GM12891 (cell line): ENCODE results near the gene CD46.

Source experiments
- POLR2A ChIP-seq: IDR thresholded peaks from 2 replicates; pipeline ENCODE4 v1.6.1; 2011; ENCODE audit warnings: low read depth, low read length, control low read depth
- POLR2AphosphoS5 ChIP-seq: IDR thresholded peaks from 2 replicates; pipeline ENCODE4 v1.6.1; 2011; ENCODE audit warnings: low read depth, low read length, control low read depth
- POU2F2 ChIP-seq: IDR thresholded peaks from 2 replicates; pipeline ENCODE4 v1.6.1; 2011; ENCODE audit warnings: low read depth, mild to moderate bottlenecking, control low read depth, low read length, moderate library complexity

DNA sequence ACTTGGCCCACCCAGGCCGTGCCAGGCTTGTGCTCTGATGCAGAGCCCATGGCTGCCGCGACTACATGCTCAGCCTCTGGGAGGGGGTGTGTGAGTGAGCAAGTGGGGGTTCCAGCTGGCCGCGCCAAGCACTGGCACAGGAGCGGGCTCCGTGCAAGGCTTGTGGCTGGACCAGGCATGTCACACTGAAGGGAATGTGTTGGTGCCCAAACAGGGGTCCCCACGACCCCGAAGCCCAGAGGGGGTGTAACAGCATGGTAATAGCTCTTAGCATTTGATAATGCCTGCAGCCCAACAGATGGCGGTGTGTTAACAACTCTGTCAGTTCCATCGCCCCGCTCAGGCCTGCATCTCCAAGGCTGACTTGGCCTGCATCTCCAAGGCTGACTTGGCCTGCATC, 38.3 kb upstream of the CD46 start:
- no peak for TF ChIP-seq POLR2A
- TF ChIP-seq POU2F2, result no peak
- no peak for TF ChIP-seq POLR2AphosphoS5
